CD4-positive, alpha-beta T cell (primary cell): ENCODE results near the gene ARHGAP26. TPM values are rescaled to one million over a fixed set of nuclear protein-coding genes. Genes with fewer than 3 reads are reported as not detected.

ENCODE experiments used
- ATAC-seq: fragments of 200-7000 bp; cut with Tn5 transposase; one replicate; pipeline ENCODE4 v1.10.0; 2022; ENCODE audit warnings: mild to moderate bottlenecking; ENCODE audit not compliant: poor library complexity
- CTCF ChIA-PET: fragments of 350-600 bp; sonication (Branson Sonifier 250); formaldehyde crosslinking; loops from one replicate; lab custom pipeline; 2021; ENCODE audit warnings: antibody characterized with exemption, inconsistent platforms; lab: Charles Lee
- POLR2A ChIA-PET: fragments of 350-600 bp; sonication (Branson Sonifier 250); formaldehyde crosslinking; loops from one replicate; lab custom pipeline; 2021; ENCODE audit warnings: antibody characterized with exemption, inconsistent platforms; lab: Charles Lee
- DNase-seq, 14 experiments: peaks; one replicate each; pipeline ENCODE4 v3.0.0-alpha.2; 2013 to 2020; ENCODE audit warnings: mixed read lengths in 2 of 14
- H3K27ac ChIP-seq, 2 donors: one replicate each; pipeline versions ENCODE4 v1.5.1 to v1.7.0; 2013; ENCODE audit warnings: low read length in 2 of 2, low read depth in 1 of 2, mild to moderate bottlenecking in 1 of 2
- H3K27me3 ChIP-seq, 2 experiments: 1 replicate in 1 of 2; 2 replicates in 1 of 2; pipeline versions ENCODE4 v1.6.1 to v1.7.0; 2013; ENCODE audit warnings: low read length in 2 of 2, control low read depth in 1 of 2, mild to moderate bottlenecking in 1 of 2, moderate library complexity in 1 of 2; ENCODE audit not compliant: insufficient read depth in 2 of 2, control insufficient read depth in 1 of 2
- H3K36me3 ChIP-seq: one replicate; pipeline ENCODE4 v1.6.1; 2013; ENCODE audit warnings: low read length, control low read depth; ENCODE audit not compliant: insufficient read depth
- H3K4me1 ChIP-seq: one replicate; pipeline ENCODE4 v1.6.1; 2013; ENCODE audit warnings: low read length, control low read depth; ENCODE audit not compliant: insufficient read depth
- H3K4me3 ChIP-seq: one replicate; pipeline ENCODE4 v1.5.1; 2013; ENCODE audit warnings: mild to moderate bottlenecking, low read length, moderate library complexity
- H3K9me3 ChIP-seq, 2 experiments: 1 replicate in 1 of 2; 2 replicates in 1 of 2; pipeline versions ENCODE4 v1.6.1 to v1.7.0; 2013; ENCODE audit warnings: low read length in 2 of 2, mild to moderate bottlenecking in 2 of 2, control low read depth in 1 of 2, moderate library complexity in 1 of 2; ENCODE audit not compliant: control insufficient read depth in 1 of 2, insufficient read depth in 1 of 2
- H3K27ac Mint-ChIP-seq: one replicate; pipeline ENCODE4 v1.8.0; 2020; ENCODE audit warnings: mixed read lengths
- H3K27me3 Mint-ChIP-seq: one replicate; pipeline ENCODE4 v1.8.0; 2021; ENCODE audit warnings: mixed read lengths
- H3K36me3 Mint-ChIP-seq: one replicate; pipeline ENCODE4 v1.8.0; 2021; ENCODE audit warnings: low read depth, mixed read lengths
- H3K4me1 Mint-ChIP-seq: one replicate; pipeline ENCODE4 v1.8.0; 2021; ENCODE audit warnings: low read depth, mixed read lengths
- H3K4me3 Mint-ChIP-seq: one replicate; pipeline ENCODE4 v1.8.0; 2020; ENCODE audit warnings: mild to moderate bottlenecking, mixed read lengths
- H3K9me3 Mint-ChIP-seq: one replicate; pipeline ENCODE4 v1.8.0; 2020; ENCODE audit warnings: mixed read lengths
- CTCF ChIP-seq: fragments of 200-600 bp; IDR thresholded peaks from one replicate; pipeline ENCODE4 v1.8.0; 2022; ENCODE audit warnings: antibody characterized with exemption, mild to moderate bottlenecking
- intact Hi-C, 2 experiments: fragments of 100-400 bp; cut with DNase I in 1 of 2; cut with micrococcal nuclease in 1 of 2; formaldehyde crosslinking; loops; one replicate each; pipeline versions ENCODE4 v1.15.1 to v1.9.0; 2023 to 2025; cut with DNase I, micrococcal nuclease
- total RNA-seq, 174 experiments: library from RNA in 2 of 174; stranded (reverse) in 2 of 174; gene quantifications; one replicate each; pipeline ENCODE4 v1.2.3 and lab custom pipeline; 2021 to 2026

Gene ARHGAP26
- total RNA-seq, 2 experiments from 2014 or later, result 24.9 to 27.3 TPM

GRCh38 chr5:142835540-142835939, 65.4 kb downstream of the ARHGAP26 start:
- Mint-ChIP-seq H3K27me3 (no peaks in the 10 kb centered on the region), H3K36me3 (no peaks in the 10 kb centered on the region), H3K4me3 (no peak overlapping the region), H3K9me3 (no peaks in the 10 kb centered on the region), H3K27ac (no peak overlapping the region), H3K4me1 (peaks cover 36% of the 10 kb centered on the region)
- no peak for TF ChIP-seq CTCF
- DNase-seq (no peak), ATAC-seq (no peak)
- H3K9me3 ChIP-seq, result no peaks in the 10 kb centered on the region
- H3K36me3 ChIP-seq, result no peaks in the 10 kb centered on the region
- CTCF ChIA-PET, result no interaction called here
- no peak overlapping the region for H3K4me3 ChIP-seq
- intact Hi-C loops, result no loop called here
- H3K4me1 ChIP-seq, result no peaks in the 10 kb centered on the region
- POLR2A ChIA-PET, result interaction anchor here (1.2 kb wide), 1 partner anchor 9 kb away, joined by 5 read pairs; no protein-coding TSS in a partner anchor
- no peak overlapping the region for H3K27ac ChIP-seq
- no peaks in the 10 kb centered on the region for H3K27me3 ChIP-seq

GRCh38 chr5:142836048-142836447, 65.9 kb downstream of the ARHGAP26 start:
- ChIA-PET CTCF (no interaction called here), POLR2A (no interaction called here)
- Mint-ChIP-seq H3K36me3 (no peaks in the 10 kb centered on the region), H3K27ac (no peak overlapping the region), H3K9me3 (no peaks in the 10 kb centered on the region), H3K4me3 (no peak overlapping the region), H3K27me3 (no peaks in the 10 kb centered on the region), H3K4me1 (peaks cover 39% of the 10 kb centered on the region)
- intact Hi-C loops, result no loop called here
- TF ChIP-seq CTCF, result no peak
- ATAC-seq (no peak), DNase-seq (no peak)
- H3K27me3 ChIP-seq, result no peaks in the 10 kb centered on the region
- no peak overlapping the region for H3K4me3 ChIP-seq
- no peaks in the 10 kb centered on the region for H3K36me3 ChIP-seq
- no peaks in the 10 kb centered on the region for H3K9me3 ChIP-seq
- H3K4me1 ChIP-seq, result no peaks in the 10 kb centered on the region
- H3K27ac ChIP-seq, result no peak overlapping the region

GRCh38 chr5:142837081-142837725, 67.0 kb downstream of the ARHGAP26 start:
- TF ChIP-seq CTCF, result no peak
- Mint-ChIP-seq H3K27ac (no peak overlapping the region), H3K36me3 (no peaks in the 10 kb centered on the region), H3K4me1 (peaks cover 31% of the 10 kb centered on the region), H3K4me3 (no peak overlapping the region), H3K27me3 (no peaks in the 10 kb centered on the region), H3K9me3 (no peaks in the 10 kb centered on the region)
- POLR2A ChIA-PET, result no interaction called here
- CTCF ChIA-PET, result no interaction called here
- H3K27ac ChIP-seq, result no peak overlapping the region
- ATAC-seq (no peak), DNase-seq (peak in 2 of 14 experiments; percentile 41 to 50)
- H3K4me1 ChIP-seq, result no peaks in the 10 kb centered on the region
- H3K9me3 ChIP-seq, result no peaks in the 10 kb centered on the region
- H3K4me3 ChIP-seq, result no peak overlapping the region
- intact Hi-C loops, result no loop called here
- no peaks in the 10 kb centered on the region for H3K36me3 ChIP-seq
- no peaks in the 10 kb centered on the region for H3K27me3 ChIP-seq
